Measurements from ENCODE around the gene JAKMIP1.

DNA sequence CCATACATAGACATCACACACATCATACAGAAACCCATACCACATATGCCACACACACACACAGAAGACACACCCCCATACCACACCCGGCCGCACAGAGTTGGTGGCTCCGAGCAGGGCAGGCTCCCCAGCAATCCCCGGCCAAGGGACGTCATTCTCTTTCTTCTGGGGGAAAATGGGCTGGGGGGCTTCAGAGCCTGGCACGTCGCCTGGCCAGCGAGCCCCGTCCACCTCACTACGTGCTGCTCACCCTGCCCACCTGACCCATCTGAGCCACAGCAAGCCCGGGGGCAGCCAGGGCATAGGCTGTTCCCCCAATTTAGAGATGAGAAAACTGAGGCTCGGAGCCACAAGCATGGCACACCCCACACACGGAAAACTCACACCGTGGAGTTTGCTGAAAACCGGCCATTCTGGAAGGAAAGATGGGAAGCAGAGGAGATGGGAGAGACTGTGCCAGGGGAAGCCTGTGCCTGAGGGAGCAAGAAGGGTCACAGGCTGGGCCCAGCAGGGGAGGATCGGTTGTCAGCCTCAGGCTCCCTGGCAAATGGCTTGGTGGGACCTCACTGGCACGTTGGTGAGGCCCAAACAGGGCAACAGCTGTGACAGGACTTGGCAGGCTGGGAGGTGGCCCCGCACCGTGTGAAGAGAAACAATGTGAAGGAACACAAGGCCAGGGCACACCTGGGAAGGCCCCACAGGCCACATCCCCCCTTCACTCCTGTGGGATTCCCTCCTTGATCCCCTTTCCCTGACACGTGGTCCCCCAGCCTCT is 73.2 kb downstream of the JAKMIP1 start:
- TF ChIP-seq, protein P1, sequence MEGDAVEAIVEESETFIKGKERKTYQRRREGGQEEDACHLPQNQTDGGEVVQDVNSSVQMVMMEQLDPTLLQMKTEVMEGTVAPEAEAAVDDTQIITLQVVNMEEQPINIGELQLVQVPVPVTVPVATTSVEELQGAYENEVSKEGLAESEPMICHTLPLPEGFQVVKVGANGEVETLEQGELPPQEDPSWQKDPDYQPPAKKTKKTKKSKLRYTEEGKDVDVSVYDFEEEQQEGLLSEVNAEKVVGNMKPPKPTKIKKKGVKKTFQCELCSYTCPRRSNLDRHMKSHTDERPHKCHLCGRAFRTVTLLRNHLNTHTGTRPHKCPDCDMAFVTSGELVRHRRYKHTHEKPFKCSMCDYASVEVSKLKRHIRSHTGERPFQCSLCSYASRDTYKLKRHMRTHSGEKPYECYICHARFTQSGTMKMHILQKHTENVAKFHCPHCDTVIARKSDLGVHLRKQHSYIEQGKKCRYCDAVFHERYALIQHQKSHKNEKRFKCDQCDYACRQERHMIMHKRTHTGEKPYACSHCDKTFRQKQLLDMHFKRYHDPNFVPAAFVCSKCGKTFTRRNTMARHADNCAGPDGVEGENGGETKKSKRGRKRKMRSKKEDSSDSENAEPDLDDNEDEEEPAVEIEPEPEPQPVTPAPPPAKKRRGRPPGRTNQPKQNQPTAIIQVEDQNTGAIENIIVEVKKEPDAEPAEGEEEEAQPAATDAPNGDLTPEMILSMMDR (IDR thresholded peaks at IDR 0.05) = no peak
- TF ChIP-seq POLR2A (IDR thresholded peaks at IDR 0.05) = no peak
